SH-SY5Y (cell line): ENCODE measurements around the gene CFAP251.
A peak's percentile ranks its signal among the peaks of the same experiment; 100 is the strongest.

Experiments
- GATA2 ChIP-seq: IDR thresholded peaks from 2 replicates; pipeline ENCODE4 v1.6.1; 2011; ENCODE audit warnings: mild to moderate bottlenecking, low read depth, low read length
- GATA3 ChIP-seq: IDR thresholded peaks from 2 replicates; pipeline ENCODE4 v1.6.1; 2011; ENCODE audit warnings: low read depth, mild to moderate bottlenecking, low read length, moderate library complexity

The CFAP251 gene

DNA sequence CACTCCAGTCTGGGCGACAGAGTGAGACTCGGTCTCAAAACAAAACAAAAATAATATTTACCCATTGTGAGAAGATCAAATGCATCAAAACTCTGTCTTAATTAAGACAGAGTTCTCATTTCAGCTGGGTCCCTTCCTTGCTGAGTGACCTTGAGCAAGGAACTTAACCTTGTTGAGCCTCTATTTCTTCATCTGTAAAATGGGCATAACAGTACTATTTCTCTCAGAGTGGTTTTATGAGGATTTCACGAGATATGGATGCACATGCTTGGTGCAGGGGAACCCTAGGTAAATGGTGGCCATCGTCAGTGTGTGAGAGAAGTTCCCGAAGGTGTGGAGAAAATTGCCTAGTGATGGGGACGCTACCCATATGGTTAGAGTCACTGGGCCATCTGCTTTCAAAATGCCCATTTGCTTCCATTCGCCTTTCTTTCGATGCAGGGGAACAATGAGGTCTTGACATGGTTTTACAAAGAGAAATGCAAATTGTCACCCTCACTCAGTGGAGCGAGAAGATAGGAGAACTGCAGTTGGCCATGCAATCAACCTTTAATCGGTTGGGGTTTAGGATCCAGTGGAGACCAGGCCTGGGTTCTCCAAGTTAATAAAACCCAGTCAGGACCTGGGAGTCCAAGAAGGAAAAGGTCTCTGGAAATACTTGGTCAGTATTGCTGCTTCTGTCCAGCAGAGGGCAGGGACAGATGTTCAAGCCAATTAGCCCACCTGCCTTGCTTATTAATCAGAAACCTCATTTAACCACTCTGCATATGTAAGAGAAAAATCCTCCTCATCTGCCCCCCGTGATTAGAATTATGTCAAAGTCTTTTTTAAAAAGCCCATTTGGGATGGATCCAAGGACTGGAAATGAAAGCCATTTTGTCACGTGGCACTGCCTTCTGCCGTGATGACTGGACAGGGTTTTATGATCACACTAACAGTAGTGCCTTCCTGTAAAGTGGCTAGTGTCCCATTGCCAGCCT lies 37.2 kb downstream of the CFAP251 start:
- no peak for TF ChIP-seq GATA2
- TF ChIP-seq GATA3 = no peak

GRCh38 chr12:121957861-121958515 lies 39.6 kb downstream of the CFAP251 start:
- TF ChIP-seq GATA3 = no peak
- TF ChIP-seq GATA2 = no peak

DNA sequence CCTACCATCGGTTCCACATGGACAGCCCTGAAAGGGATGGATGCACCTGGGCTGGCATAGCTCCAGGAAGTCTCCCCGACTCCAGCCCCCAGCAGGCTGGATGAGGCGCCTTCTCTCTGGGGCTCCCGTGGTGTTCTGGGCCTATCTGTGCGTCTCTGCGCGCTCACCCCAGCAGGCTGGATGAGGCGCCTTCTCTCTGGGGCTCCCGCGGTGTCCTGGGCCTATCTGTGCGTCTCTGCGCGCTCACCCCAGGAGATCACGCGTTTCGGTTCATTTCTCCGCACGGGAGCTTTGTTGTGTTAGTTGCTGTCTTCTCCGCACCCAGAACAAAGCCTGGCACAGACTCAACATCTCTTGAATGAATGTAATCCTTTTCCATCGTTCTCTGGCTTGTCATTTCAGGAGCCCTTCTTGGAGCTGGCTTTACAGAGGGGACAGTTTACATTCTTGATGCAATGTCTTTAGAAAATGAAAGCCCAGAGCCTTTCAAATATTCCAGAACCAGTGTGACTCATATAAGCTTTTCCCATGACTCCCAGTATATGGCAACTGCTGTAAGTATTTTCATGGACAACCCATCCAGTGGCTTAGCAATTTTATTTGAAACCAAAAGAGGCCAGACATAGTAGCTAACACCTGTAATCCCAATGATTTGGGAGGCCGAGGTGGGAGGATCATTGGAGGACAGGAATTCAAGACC lies 40.3 kb downstream of the CFAP251 start:
- no peak for TF ChIP-seq GATA3
- no peak for TF ChIP-seq GATA2

- TF ChIP-seq GATA3 (no peak), GATA2 (no peak)
Observed at GRCh38 chr12:121960541-121960940, 42.1 kb downstream of the CFAP251 start.

DNA sequence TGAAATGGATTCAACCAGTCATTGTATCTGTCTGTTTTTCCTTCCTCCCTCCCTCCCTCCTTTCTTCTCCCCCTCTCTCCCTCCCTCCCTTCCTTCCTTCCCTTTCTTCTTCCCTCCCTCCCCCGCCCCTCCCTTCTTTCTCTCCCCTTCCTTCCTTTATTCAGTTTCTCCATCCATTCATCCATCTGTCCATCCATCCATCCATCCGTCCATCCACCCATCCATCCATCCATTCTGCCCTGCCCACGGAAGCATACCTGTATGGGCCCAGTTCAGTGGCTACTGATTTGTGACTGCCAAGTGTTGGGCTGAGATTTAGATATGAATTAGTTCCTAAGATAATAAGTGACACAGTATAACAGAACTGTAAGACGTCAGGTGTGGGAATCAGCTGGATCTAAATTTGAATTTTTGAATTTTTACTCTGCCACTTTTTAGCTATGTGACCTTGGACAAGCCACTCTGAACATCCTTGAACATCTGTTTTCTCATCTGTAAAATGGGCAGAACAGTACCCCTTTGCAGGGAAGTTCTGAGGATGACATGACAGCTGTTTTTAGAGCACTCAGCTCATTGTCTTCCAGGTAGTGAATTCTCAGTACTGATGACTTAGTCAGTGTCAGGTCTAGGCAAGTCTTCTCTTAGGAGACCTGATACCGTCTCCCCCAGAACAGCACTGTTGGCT lies 42.9 kb downstream of the CFAP251 start:
- TF ChIP-seq GATA2 (no peak), GATA3 (no peak)

DNA sequence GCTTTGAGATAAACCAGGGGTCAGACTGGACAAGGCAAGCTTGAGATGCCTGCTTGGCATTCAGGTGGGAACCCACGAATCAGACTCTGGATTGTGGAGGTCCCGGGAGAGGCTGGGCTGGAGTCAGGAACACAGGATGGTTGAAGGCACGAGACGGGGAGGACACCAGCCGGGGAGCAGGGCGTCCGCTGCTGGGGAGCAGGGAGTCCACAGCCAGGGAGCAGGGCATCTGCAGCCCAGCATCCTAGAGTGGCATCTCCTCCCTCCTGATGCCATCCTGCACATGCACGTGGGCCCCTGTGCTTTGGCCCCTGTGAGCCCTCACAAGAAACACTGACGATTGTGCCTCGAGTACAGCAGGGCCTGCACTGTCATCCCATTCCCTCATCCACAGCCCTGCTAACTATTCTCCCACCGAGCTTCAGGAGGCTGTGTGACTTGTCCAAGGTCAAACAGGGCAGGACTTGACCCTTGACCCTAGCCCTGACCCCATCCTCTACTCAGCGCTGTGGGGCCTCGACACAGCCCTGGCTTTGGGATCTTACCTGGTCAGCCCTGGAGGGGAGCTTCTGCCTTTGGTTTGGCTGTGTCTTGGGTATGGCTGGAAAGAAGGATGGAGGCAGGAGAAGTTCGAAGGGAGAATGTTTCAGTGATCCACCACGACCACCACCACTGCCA lies 45.1 kb downstream of the CFAP251 start:
- no peak for TF ChIP-seq GATA2
- TF ChIP-seq GATA3 = no peak

- no peak for TF ChIP-seq GATA3
- peak; percentile 45 for TF ChIP-seq GATA2
Observed at GRCh38 chr12:121964813-121965643, 46.6 kb downstream of the CFAP251 start.

GRCh38 chr12:121966959-121967358 lies 48.6 kb downstream of the CFAP251 start:
- TF ChIP-seq GATA2 (no peak), GATA3 (no peak)

DNA sequence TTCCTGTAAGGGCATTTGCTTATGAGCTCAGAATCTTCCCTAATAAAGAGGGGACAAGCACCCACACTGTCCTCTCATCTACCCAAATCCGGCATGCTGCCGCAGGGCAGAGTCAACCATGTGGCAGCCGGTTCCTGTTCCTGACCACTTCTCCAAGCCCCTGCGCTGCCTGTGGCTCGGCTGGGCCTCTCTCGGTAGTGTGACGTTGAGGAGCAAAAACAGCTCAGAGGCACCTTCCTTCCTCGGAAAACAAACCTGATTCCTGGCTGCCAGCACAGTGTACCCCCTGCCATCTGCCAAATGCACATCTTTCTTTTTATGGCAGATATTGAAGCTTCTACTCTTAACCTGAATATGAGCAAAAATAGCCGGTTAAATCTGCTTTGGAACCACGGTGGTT lies 50.5 kb downstream of the CFAP251 start:
- TF ChIP-seq GATA2 (no peak), GATA3 (no peak)

DNA sequence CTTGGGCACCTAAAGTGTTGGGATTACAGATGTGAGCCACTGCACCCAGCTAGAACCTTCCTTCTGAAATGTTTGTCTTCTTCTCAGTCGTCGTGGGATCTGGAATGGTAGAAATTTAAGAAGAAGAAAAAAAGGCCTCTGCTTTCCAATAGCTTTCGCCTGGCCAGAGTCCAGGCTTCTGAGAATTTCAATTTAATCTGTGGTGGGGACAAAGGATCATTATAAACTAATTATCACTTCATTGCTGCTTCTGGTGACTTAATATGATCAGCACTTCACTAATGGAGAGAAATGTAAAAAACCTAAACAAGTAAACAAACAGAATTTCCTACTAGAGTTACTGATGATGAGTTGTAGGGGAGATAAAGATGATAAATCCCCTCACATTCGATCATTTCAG lies 51.3 kb downstream of the CFAP251 start:
- no peak for TF ChIP-seq GATA2

- TF ChIP-seq GATA3 (no peak), GATA2 (no peak)
Observed at GRCh38 chr12:121970581-121971300, 52.3 kb downstream of the CFAP251 start.
